Upper lobe of right lung (tissue), 1 donor: ENCODE data around the gene PIP4K2A. TPM values are rescaled to one million over a fixed set of nuclear protein-coding genes. Genes with fewer than 3 reads are reported as not detected.

Experiments
- ATAC-seq: fragments of 200-7000 bp; cut with Tn5 transposase; one replicate; pipeline ENCODE4 v1.9.1; 2020; ENCODE audit warnings: mild to moderate bottlenecking, moderate library complexity
- DNase-seq: peaks from one replicate; pipeline ENCODE4 v3.0.0-alpha.2; 2020
- H3K27ac ChIP-seq: fragments of 200-600 bp; one replicate; pipeline ENCODE4 v1.8.0; 2022
- H3K27me3 ChIP-seq: fragments of 200-600 bp; one replicate; pipeline ENCODE4 v1.8.0; 2022; ENCODE audit warnings: mild to moderate bottlenecking
- H3K36me3 ChIP-seq: fragments of 200-600 bp; one replicate; pipeline ENCODE4 v1.8.0; 2022
- H3K4me1 ChIP-seq: fragments of 200-600 bp; one replicate; pipeline ENCODE4 v1.8.0; 2022
- H3K4me3 ChIP-seq: fragments of 200-600 bp; one replicate; pipeline ENCODE4 v1.8.0; 2022; ENCODE audit warnings: mild to moderate bottlenecking
- H3K9me3 ChIP-seq: fragments of 200-600 bp; one replicate; pipeline ENCODE4 v1.8.0; 2022
- intact Hi-C: fragments of 100-400 bp; cut with DNase I; formaldehyde crosslinking; loops from one replicate; pipeline ENCODE4 v1.11.0; 2022
- total RNA-seq: library from RNA; stranded (reverse); fragmentation: NEBNext Ultra II Directional; extraction: Animal tissue kit (Norgen Biotek cat#: 25700); gene quantifications from one replicate; pipeline ENCODE4 v1.2.1, GENCODE V29; 2021
- TF ChIP-seq, protein P1 (sequence below): fragments of 200-600 bp; IDR thresholded peaks from one replicate; pipeline ENCODE4 v1.8.0; 2022; ENCODE audit warnings: antibody characterized with exemption
- donor health status: DM: no; HTN: yes; CAD: no; lungs with severe emphysema.

Gene PIP4K2A
- total RNA-seq, 1 donor from 2014 or later: 61.2 TPM

DNA sequence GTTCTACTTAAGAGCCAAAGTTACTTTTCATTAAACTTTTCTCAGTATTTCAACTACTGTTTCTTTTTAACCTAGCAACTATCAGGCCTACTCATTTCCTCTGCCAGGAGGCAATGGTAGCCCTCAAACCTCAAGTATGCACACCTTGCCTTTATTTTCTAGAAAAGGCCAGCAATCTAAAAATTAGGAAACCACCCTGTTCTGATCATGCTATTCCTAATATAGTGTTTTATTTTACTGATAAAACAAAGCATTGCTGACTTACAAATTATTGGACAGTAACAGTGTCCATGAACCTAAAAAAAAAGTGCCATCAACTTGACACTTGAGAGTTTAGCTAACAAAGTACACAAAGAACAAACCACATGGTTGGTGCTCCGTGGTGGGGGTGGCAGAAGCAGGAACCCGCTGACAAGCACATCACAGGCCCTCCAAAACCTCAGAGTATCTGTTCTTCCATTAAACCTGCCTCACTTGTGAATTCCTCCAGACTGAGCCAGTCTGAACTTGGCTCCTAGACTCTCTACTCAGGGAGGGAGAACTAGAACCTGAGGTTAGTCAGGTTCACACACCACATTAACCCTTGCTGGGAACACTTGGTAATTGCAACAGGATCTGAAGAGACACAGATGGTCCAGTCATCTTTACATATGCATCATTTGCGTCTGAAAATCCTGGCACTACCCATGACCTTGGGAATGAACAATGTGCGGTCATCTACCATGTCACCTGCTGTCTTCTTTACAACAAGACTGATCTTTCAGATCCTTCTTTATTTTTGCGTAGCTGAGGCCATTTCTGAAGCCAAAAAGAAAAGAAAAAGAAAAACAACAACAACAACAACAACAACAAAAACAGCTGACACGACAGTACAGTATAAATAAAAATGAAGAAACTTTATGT, 31.9 kb downstream of the PIP4K2A start:
- DNase-seq: no peak
- peaks cover 53% of the 10 kb centered on the region for H3K4me1 ChIP-seq
- H3K4me3 ChIP-seq: no peak overlapping the region
- TF ChIP-seq, protein P1, sequence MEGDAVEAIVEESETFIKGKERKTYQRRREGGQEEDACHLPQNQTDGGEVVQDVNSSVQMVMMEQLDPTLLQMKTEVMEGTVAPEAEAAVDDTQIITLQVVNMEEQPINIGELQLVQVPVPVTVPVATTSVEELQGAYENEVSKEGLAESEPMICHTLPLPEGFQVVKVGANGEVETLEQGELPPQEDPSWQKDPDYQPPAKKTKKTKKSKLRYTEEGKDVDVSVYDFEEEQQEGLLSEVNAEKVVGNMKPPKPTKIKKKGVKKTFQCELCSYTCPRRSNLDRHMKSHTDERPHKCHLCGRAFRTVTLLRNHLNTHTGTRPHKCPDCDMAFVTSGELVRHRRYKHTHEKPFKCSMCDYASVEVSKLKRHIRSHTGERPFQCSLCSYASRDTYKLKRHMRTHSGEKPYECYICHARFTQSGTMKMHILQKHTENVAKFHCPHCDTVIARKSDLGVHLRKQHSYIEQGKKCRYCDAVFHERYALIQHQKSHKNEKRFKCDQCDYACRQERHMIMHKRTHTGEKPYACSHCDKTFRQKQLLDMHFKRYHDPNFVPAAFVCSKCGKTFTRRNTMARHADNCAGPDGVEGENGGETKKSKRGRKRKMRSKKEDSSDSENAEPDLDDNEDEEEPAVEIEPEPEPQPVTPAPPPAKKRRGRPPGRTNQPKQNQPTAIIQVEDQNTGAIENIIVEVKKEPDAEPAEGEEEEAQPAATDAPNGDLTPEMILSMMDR: no peak
- no peaks in the 10 kb centered on the region for H3K27me3 ChIP-seq
- H3K27ac ChIP-seq: peak overlapping the region; percentile 24
- intact Hi-C loops: no loop called here
- no peaks in the 10 kb centered on the region for H3K9me3 ChIP-seq
- no peaks in the 10 kb centered on the region for H3K36me3 ChIP-seq
- ATAC-seq: peak; percentile 66

GRCh38 chr10:22681783-22682183, 32.6 kb downstream of the PIP4K2A start:
- Histone ChIP-seq H3K27me3 (no peaks in the 10 kb centered on the region), H3K36me3 (no peaks in the 10 kb centered on the region), H3K27ac (peak overlapping the region; percentile 24), H3K4me1 (peaks cover 53% of the 10 kb centered on the region), H3K9me3 (no peaks in the 10 kb centered on the region), H3K4me3 (no peak overlapping the region)
- intact Hi-C loops: no loop called here
- ATAC-seq: peak; percentile 37
- TF ChIP-seq, protein P1: no peak
- no peak for DNase-seq

DNA sequence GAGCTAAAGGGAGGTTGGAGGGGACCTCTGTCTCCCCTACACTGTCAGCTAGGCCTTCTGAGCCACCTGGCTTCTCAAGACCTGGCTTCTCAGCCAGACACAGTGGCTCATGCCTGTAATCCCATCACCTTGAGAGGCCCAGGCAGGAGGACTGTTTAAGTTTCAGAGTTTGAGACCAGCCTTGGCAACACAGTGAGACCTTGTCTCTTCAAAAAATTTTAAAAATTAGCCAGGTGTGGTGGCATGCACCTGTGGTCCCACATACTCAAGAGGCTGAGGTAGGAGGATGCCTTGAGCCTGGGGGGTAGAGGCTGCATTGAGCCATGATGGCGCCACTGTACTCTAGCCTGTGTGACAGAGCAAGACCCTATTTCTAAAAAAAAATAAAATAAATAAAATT, 33.1 kb downstream of the PIP4K2A start:
- no peak for DNase-seq
- intact Hi-C loops: no loop called here
- no peaks in the 10 kb centered on the region for H3K27me3 ChIP-seq
- TF ChIP-seq, protein P1: no peak
- peaks cover 49% of the 10 kb centered on the region for H3K4me1 ChIP-seq
- no peak overlapping the region for H3K4me3 ChIP-seq
- no peaks in the 10 kb centered on the region for H3K9me3 ChIP-seq
- H3K27ac ChIP-seq: no peak overlapping the region
- no peaks in the 10 kb centered on the region for H3K36me3 ChIP-seq
- ATAC-seq: no peak

DNA sequence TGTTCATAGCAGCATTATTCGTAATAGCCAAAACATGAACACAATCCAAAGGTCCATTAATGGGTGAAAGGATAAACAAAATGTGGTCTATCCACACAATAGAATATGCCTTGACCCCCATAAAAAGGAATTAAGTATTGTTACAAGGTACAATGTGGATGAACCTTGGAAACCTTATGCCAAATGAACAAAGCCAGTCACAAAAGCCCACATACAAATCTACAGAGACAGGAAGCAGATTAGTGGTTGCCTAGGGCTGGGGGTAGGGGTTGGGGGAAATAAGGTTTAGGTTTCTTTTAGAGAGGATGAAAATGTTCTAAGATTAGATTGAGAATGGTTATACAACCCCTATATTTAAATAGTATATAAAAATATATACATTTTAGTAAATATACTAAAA, 34.8 kb downstream of the PIP4K2A start:
- TF ChIP-seq, protein P1: no peak
- Histone ChIP-seq H3K4me1 (peaks cover 52% of the 10 kb centered on the region), H3K27ac (no peak overlapping the region), H3K4me3 (no peak overlapping the region), H3K27me3 (no peaks in the 10 kb centered on the region), H3K36me3 (no peaks in the 10 kb centered on the region), H3K9me3 (no peaks in the 10 kb centered on the region)
- DNase-seq (no peak), ATAC-seq (no peak)
- intact Hi-C loops: no loop called here

DNA sequence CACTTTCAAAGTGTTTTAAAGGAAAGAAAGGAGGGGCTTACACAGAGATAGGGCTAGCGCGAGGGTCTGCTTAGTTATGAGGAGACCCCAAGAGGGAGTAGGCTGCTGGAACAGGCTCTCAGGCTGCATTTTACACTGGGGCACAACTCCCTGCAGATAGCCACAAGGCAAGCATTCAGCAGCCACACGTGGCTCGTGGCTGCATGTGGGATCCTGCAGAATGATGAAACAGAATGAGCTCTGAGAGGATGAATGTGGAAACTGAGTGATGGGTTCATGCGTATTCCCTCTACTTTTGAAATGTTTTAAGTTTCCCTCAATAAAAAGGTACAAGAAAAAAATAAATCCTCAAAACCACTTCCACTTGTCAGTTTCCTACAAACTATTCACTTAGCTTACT, 37.0 kb downstream of the PIP4K2A start:
- intact Hi-C loops: no loop called here
- Histone ChIP-seq H3K27me3 (no peaks in the 10 kb centered on the region), H3K27ac (no peak overlapping the region), H3K36me3 (no peaks in the 10 kb centered on the region), H3K4me3 (no peak overlapping the region), H3K9me3 (no peaks in the 10 kb centered on the region), H3K4me1 (peaks cover 39% of the 10 kb centered on the region)
- TF ChIP-seq, protein P1: no peak
- no peak for ATAC-seq
- no peak for DNase-seq
